Measurements from ENCODE around the gene PARP12. TPM values are rescaled to one million over a fixed set of nuclear protein-coding genes. Genes with fewer than 3 reads are reported as not detected.

Gene PARP12
- total RNA-seq, 4 donors from 2014 or later, result 17.8 to 21.5 (median 18.5) TPM

GRCh38 chr7:140017034-140017433, 45.7 kb downstream of the PARP12 start:
- no peak overlapping the region for H3K4me3 ChIP-seq (ENCODE audit: low read depth, poor library complexity, severe bottlenecking)
- no peak for DNase-seq (ENCODE audit: low spot score in 2 of 2)
- no peak for TF ChIP-seq CTCF (IDR thresholded peaks at IDR 0.05)
- TF ChIP-seq POLR2A (IDR thresholded peaks at IDR 0.05), result no peak
- intact Hi-C loops (cut with DNase I; ENCODE audit: low total_unique reads), result no loop called here
- WGBS, 2 donors, result 73 to 79% methylated on average over 7 of the region's 7 CpGs

- TF ChIP-seq POLR2A (IDR thresholded peaks at IDR 0.05) (no peak), CTCF (IDR thresholded peaks at IDR 0.05) (no peak)
- no peak overlapping the region for H3K4me3 ChIP-seq (ENCODE audit: low read depth, poor library complexity, severe bottlenecking)
- no peak for DNase-seq (ENCODE audit: low spot score in 2 of 2)
- intact Hi-C loops (cut with DNase I; ENCODE audit: low total_unique reads), result no loop called here
- WGBS, 2 donors, result 66 to 71% methylated on average over 9 of the region's 9 CpGs
These were observed 46.2 kb downstream of the PARP12 start for GRCh38 chr7:140016540-140016939.

GRCh38 chr7:140015471-140015970, 47.2 kb downstream of the PARP12 start:
- no peak overlapping the region for H3K4me3 ChIP-seq (ENCODE audit: low read depth, poor library complexity, severe bottlenecking)
- intact Hi-C loops (cut with DNase I; ENCODE audit: low total_unique reads), result no loop called here
- TF ChIP-seq CTCF (IDR thresholded peaks at IDR 0.05), result no peak
- DNase-seq (ENCODE audit: low spot score in 2 of 2), result peak in 1 of 2 donors; percentile 70
- WGBS, 2 donors, result 88 to 93% methylated on average over 11 of the region's 11 CpGs

- no peak for TF ChIP-seq CTCF (IDR thresholded peaks at IDR 0.05)
- no peak for TF ChIP-seq POLR2A (IDR thresholded peaks at IDR 0.05)
- DNase-seq (ENCODE audit: low spot score in 2 of 2), result peak in 1 of 2 donors; percentile 59
- WGBS, 2 donors, result 91% methylated on average over 10 of the region's 10 CpGs
- intact Hi-C loops (cut with DNase I; ENCODE audit: low total_unique reads), result no loop called here
- H3K4me3 ChIP-seq (ENCODE audit: low read depth, poor library complexity, severe bottlenecking), result no peak overlapping the region
These were observed 48.6 kb downstream of the PARP12 start for GRCh38 chr7:140014123-140014522.

- 89 to 94% methylated on average over 4 of the region's 4 CpGs for WGBS, 2 donors
- intact Hi-C loops (cut with DNase I; ENCODE audit: low total_unique reads), result no loop called here
- peak in 1 of 2 donors; percentile 69 for DNase-seq (ENCODE audit: low spot score in 2 of 2)
These were observed 49.1 kb downstream of the PARP12 start for GRCh38 chr7:140013676-140014075.

More at GRCh38 chr7:140013676-140014075, 49.1 kb downstream of the PARP12 start:
- no peak overlapping the region for H3K4me3 ChIP-seq (ENCODE audit: low read depth, poor library complexity, severe bottlenecking)
- TF ChIP-seq POLR2A (IDR thresholded peaks at IDR 0.05) (no peak), CTCF (IDR thresholded peaks at IDR 0.05) (no peak)
